ENCODE data around the gene DHPS. TPM values are rescaled to one million over a fixed set of nuclear protein-coding genes. Genes with fewer than 3 reads are reported as not detected.

The DHPS gene
- total RNA-seq, 6 donors from 2014 or later: 71.6 to 190 (median 94.3) TPM

DNA sequence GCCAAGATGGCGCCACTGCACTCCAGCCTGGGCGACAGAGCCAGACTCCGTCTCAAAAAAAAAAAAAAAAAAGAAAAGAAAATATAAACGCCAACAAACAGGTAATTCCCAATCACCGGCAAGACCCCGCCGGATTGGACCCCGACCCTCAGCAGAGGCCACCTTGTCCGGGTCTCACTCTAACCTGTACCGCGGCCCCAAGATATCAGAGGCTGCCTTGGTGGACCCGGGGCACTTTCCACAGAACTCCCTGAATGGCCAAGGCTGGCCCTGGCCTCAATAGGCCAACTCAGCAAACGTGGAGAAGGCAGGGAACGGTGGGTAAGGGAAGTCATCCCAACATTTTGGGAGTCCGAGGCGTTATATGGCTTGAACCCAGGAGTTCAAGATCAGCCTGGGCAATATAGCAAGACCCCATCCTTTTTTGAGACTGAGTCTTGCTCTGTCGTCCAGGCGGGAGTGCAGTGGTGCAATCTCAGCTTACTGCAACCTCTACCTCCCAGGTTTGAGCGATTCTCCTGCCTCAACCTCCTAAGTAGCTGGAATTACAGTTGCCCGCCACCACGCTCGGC lies 43.0 kb downstream of the DHPS start:
- 92 to 95% methylated on average over 22 of the region's 22 CpGs for whole genome bisulfite sequencing, 2 donors
- ATAC-seq (ENCODE audit: low FRiP score in 2 of 2): no peak
- H3K27me3 ChIP-seq: no peaks in the 10 kb centered on the region

DNA sequence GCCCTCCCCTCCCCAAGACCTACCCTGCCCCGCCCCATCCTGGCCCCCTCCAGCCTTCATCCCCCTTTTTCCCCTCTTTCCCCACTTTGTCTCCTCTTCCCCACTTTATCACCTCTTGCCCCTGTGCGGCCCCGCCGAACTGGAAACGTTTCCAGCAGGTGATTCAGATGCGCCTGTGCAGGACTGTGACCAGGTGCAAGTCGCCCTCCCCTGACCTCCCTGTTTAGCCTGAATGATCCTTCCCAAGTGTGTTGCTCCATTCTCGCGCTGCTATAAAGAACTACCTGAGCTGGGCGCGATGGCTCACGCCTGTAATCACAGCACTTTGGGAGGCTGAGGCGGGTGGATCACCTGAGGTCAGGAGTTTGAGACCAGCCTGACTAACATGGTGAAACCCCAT lies 45.0 kb downstream of the DHPS start:
- DNase-seq (no peak), ATAC-seq (ENCODE audit: low FRiP score in 2 of 2) (no peak)
- Histone ChIP-seq H3K36me3 (peaks cover 0 to 7% (median 0%) of the 10 kb centered on the region in 4 donors), H3K27ac (no peak overlapping the region), H3K9me3 (no peaks in the 10 kb centered on the region), H3K27me3 (no peaks in the 10 kb centered on the region), H3K4me3 (no peak overlapping the region), H3K4me1 (peaks cover 6 to 10% (median 6%) of the 10 kb centered on the region in 4 donors)
- WGBS, 2 donors: 85 to 94% methylated on average over 11 to 13 of the region's 13 CpGs
- TF ChIP-seq EP300 (IDR thresholded peaks at IDR 0.05) (no peak), POLR2AphosphoS5 (IDR thresholded peaks at IDR 0.05) (no peak), POLR2A (IDR thresholded peaks at IDR 0.05) (no peak)
- TF ChIP-seq, protein P1, sequence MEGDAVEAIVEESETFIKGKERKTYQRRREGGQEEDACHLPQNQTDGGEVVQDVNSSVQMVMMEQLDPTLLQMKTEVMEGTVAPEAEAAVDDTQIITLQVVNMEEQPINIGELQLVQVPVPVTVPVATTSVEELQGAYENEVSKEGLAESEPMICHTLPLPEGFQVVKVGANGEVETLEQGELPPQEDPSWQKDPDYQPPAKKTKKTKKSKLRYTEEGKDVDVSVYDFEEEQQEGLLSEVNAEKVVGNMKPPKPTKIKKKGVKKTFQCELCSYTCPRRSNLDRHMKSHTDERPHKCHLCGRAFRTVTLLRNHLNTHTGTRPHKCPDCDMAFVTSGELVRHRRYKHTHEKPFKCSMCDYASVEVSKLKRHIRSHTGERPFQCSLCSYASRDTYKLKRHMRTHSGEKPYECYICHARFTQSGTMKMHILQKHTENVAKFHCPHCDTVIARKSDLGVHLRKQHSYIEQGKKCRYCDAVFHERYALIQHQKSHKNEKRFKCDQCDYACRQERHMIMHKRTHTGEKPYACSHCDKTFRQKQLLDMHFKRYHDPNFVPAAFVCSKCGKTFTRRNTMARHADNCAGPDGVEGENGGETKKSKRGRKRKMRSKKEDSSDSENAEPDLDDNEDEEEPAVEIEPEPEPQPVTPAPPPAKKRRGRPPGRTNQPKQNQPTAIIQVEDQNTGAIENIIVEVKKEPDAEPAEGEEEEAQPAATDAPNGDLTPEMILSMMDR (IDR thresholded peaks at IDR 0.05): no peak

More for the DNA sequence above, 43.0 kb downstream of the DHPS start:
- no peaks in the 10 kb centered on the region for H3K36me3 ChIP-seq
- TF ChIP-seq POLR2AphosphoS5 (IDR thresholded peaks at IDR 0.05): no peak
- no peak for TF ChIP-seq EP300 (IDR thresholded peaks at IDR 0.05)
- no peak for TF ChIP-seq POLR2A (IDR thresholded peaks at IDR 0.05)
- TF ChIP-seq, protein P1 (IDR thresholded peaks at IDR 0.05): no peak
- H3K27ac ChIP-seq: no peak overlapping the region
- H3K4me3 ChIP-seq: no peak overlapping the region
- peaks cover 6 to 10% (median 6%) of the 10 kb centered on the region in 4 donors for H3K4me1 ChIP-seq
- DNase-seq: no peak
- no peaks in the 10 kb centered on the region for H3K9me3 ChIP-seq

DNA sequence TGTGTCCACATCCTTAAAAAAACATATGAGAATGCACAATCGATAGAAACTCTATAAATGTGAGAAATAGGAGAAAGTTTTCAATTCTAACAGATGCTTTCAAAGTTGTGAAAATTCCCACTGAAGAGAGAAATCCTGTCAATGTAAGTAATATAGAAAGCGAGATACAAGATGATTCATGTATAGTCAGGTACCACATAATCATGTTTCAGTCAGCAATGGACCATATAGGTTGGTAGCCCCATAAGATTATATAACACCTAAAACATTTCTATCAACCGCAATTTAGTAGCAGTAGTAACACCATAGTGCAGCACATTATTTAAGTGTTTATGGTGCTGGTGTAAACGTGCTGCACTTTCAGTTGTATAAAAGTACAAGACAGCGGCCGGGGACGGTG lies 52.5 kb downstream of the DHPS start:
- WGBS, 2 donors: 97 to 98% methylated on average over 7 of the region's 7 CpGs
- H3K27ac ChIP-seq: no peak overlapping the region
- H3K27me3 ChIP-seq: no peaks in the 10 kb centered on the region
- peaks cover 48 to 75% (median 55%) of the 10 kb centered on the region in 4 donors for H3K36me3 ChIP-seq
- no peak overlapping the region for H3K4me3 ChIP-seq
- DNase-seq: no peak
- peaks cover 9 to 20% (median 17%) of the 10 kb centered on the region in 4 donors for H3K9me3 ChIP-seq
- no peaks in the 10 kb centered on the region for H3K4me1 ChIP-seq
- TF ChIP-seq, protein P1 (IDR thresholded peaks at IDR 0.05): no peak
- TF ChIP-seq POLR2A (IDR thresholded peaks at IDR 0.05) (no peak), POLR2AphosphoS5 (IDR thresholded peaks at IDR 0.05) (no peak), EP300 (IDR thresholded peaks at IDR 0.05) (no peak)
- ATAC-seq (ENCODE audit: low FRiP score in 2 of 2): no peak

DNA sequence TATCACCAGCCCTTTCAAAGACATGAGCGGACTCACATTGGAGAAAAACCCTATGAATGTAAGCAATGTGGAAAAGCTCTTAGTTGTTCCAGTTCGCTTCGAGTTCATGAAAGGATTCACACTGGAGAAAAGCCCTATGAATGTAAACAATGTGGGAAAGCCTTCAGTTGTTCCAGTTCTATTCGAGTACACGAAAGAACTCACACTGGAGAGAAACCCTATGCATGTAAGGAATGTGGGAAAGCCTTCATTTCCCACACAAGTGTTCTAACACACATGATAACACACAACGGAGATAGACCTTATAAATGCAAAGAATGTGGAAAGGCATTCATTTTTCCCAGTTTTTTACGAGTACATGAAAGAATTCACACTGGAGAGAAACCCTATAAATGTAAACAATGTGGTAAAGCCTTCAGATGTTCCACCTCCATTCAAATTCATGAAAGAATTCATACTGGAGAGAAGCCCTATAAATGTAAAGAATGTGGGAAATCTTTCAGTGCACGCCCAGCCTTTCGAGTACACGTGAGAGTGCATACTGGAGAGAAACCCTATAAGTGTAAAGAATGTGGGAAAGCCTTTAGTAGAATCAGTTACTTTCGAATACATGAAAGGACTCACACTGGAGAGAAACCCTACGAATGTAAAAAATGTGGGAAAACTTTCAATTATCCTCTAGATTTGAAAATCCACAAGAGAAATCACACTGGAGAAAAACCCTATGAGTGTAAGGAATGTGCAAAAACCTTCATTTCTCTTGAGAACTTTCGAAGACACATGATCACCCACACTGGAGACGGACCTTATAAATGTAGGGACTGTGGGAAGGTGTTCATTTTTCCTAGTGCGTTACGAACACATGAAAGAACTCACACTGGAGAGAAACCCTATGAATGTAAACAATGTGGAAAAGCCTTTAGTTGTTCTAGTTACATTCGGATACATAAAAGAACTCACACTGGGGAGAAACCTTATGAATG lies 53.3 kb downstream of the DHPS start:
- H3K36me3 ChIP-seq: peaks cover 49 to 84% (median 61%) of the 10 kb centered on the region in 4 donors

More for the DNA sequence above, 53.3 kb downstream of the DHPS start:
- ATAC-seq (ENCODE audit: low FRiP score in 2 of 2): no peak
- DNase-seq: no peak
- peaks cover 9 to 20% (median 17%) of the 10 kb centered on the region in 4 donors for H3K9me3 ChIP-seq
- H3K4me3 ChIP-seq: no peak overlapping the region
- TF ChIP-seq, protein P1 (IDR thresholded peaks at IDR 0.05): no peak
- no peak for TF ChIP-seq EP300 (IDR thresholded peaks at IDR 0.05)
- TF ChIP-seq POLR2A (IDR thresholded peaks at IDR 0.05): no peak
- no peak for TF ChIP-seq POLR2AphosphoS5 (IDR thresholded peaks at IDR 0.05)
- H3K27me3 ChIP-seq: no peaks in the 10 kb centered on the region
- WGBS, 2 donors: 95% methylated on average over 17 of the region's 17 CpGs
- no peak overlapping the region for H3K27ac ChIP-seq
- H3K4me1 ChIP-seq: peaks cover 0 to 2% (median 0%) of the 10 kb centered on the region in 4 donors
